SKM-1 treated with dmso at 0.1 percent for 144 hours (cell line): ENCODE data around the gene WDR72.
"Not testable (repeated sequence)": the region's sequence is repeated elsewhere in the genome, so short reads cannot be mapped to it uniquely, and the experiment has no call there.

Experiments
- DNase-seq: peaks from one replicate; lab custom pipeline; 2025; ENCODE audit not compliant: unreplicated experiment; lab: John Stamatoyannopoulos, UW

Gene WDR72

GRCh38 chr15:53759411-53759931, at the start of gene WDR72:
Gene WDR72 (minus strand): TSS chr15:53759663. CDS start chr15:53733149, 26,514 bp downstream.
- no peak for DNase-seq

GRCh38 chr15:53808058-53808706, 48.7 kb upstream of the WDR72 start:
- peak; percentile 8 for DNase-seq

GRCh38 chr15:53807501-53807900, 48.0 kb upstream of the WDR72 start:
- DNase-seq, result no peak

- DNase-seq, result no peak
Measured at GRCh38 chr15:53802672-53803071, 43.2 kb upstream of the WDR72 start.

- no peak for DNase-seq
Measured at GRCh38 chr15:53791581-53791980, 32.1 kb upstream of the WDR72 start.

GRCh38 chr15:53789654-53790375, 30.4 kb upstream of the WDR72 start:
- no peak for DNase-seq

- DNase-seq, result no peak
Measured at GRCh38 chr15:53786401-53786800, 26.9 kb upstream of the WDR72 start.

GRCh38 chr15:53785241-53785640, 25.8 kb upstream of the WDR72 start:
- DNase-seq, result not testable (repeated sequence)

GRCh38 chr15:53762916-53763315, 3.5 kb upstream of the WDR72 start:
- no peak for DNase-seq

- DNase-seq, result no peak
Measured at GRCh38 chr15:53758412-53758811, 1.1 kb downstream of the WDR72 start.

- DNase-seq, result no peak
Measured at GRCh38 chr15:53757906-53758305, 1.6 kb downstream of the WDR72 start.

GRCh38 chr15:53753813-53754212, 5.7 kb downstream of the WDR72 start:
- DNase-seq, result no peak

GRCh38 chr15:53752406-53752805, 7.1 kb downstream of the WDR72 start:
- no peak for DNase-seq

- no peak for DNase-seq
Measured at GRCh38 chr15:53747501-53748068, 11.9 kb downstream of the WDR72 start.

GRCh38 chr15:53746101-53746500, 13.4 kb downstream of the WDR72 start:
- no peak for DNase-seq

- no peak for DNase-seq
Measured at GRCh38 chr15:53739651-53740050, 19.8 kb downstream of the WDR72 start.

GRCh38 chr15:53739187-53739586, 20.3 kb downstream of the WDR72 start:
- DNase-seq, result no peak

- DNase-seq, result no peak
Measured at GRCh38 chr15:53721334-53722087, 38.0 kb downstream of the WDR72 start.

- no peak for DNase-seq
Measured at GRCh38 chr15:53716909-53717876, 42.3 kb downstream of the WDR72 start.

- DNase-seq, result no peak
Measured at GRCh38 chr15:53713218-53713617, 46.2 kb downstream of the WDR72 start.
